Breast epithelium (tissue), 4 donors: Measurements from ENCODE around the gene CYP46A1. TPM values are rescaled to one million over a fixed set of nuclear protein-coding genes. Genes with fewer than 3 reads are reported as not detected.

Experiments
- DNase-seq, 2 donors: peaks; one replicate each; pipeline ENCODE4 v3.0.0-alpha.2; 2019; ENCODE audit warnings: low spot score in 2 of 2
- H3K27ac ChIP-seq, 2 donors: fragments of 200-600 bp; sonication (generic) in 1 of 2; one replicate each; pipeline ENCODE4 v1.5.1; 2016 to 2019; ENCODE audit warnings: mild to moderate bottlenecking in 1 of 2
- H3K27me3 ChIP-seq, 2 donors: fragments of 200-600 bp; sonication (generic) in 1 of 2; one replicate each; pipeline versions ENCODE4 v1.5.1 to v1.6.0; 2017 to 2019; ENCODE audit warnings: control low read depth in 1 of 2, mild to moderate bottlenecking in 1 of 2
- H3K36me3 ChIP-seq: fragments of 200-600 bp; one replicate; pipeline ENCODE4 v1.5.1; 2019
- H3K4me1 ChIP-seq, 2 donors: fragments of 200-600 bp; sonication (generic); one replicate each; pipeline ENCODE4 v1.5.1; 2016 to 2019; ENCODE audit warnings: control low read depth in 1 of 2
- H3K4me3 ChIP-seq, 3 donors: fragments of 200-600 bp; sonication (generic); 1 replicate in 2 of 3; 2 replicates in 1 of 3; pipeline ENCODE4 v1.5.1; 2016 to 2019; ENCODE audit warnings: mild to moderate bottlenecking in 3 of 3, moderate library complexity in 2 of 3
- H3K9me3 ChIP-seq, 2 donors: fragments of 200-600 bp; sonication (generic) in 1 of 2; one replicate each; pipeline ENCODE4 v1.5.1; 2016 to 2019; ENCODE audit warnings: control low read depth in 1 of 2
- POLR2A ChIP-seq: fragments of 450-650 bp; IDR thresholded peaks from one replicate; pipeline ENCODE4 v1.6.1; 2016; ENCODE audit warnings: antibody characterized with exemption, mild to moderate bottlenecking, moderate library complexity
- POLR2AphosphoS5 ChIP-seq, 3 donors: sonication (generic); formaldehyde crosslinking; IDR thresholded peaks; one replicate each; pipeline ENCODE4 v1.6.1; 2017; ENCODE audit warnings: antibody characterized with exemption in 3 of 3
- intact Hi-C: fragments of 100-400 bp; cut with DNase I; formaldehyde crosslinking; loops from one replicate; pipeline ENCODE4 v1.15.1; 2023; ENCODE audit warnings: low total_unique reads
- total RNA-seq, 3 donors: library from RNA; depleted of rRNA; stranded (reverse); fragments of >200 nt; gene quantifications; one replicate each; pipeline ENCODE4 v1.1.0, GENCODE V29; 2016
- TF ChIP-seq, protein P1 (sequence below), 3 donors: fragments of 450-650 bp; IDR thresholded peaks; one replicate each; pipeline ENCODE4 v1.5.1; 2016 to 2017; ENCODE audit warnings: antibody characterized with exemption in 3 of 3, mild to moderate bottlenecking in 3 of 3, moderate library complexity in 3 of 3

CYP46A1 gene
- total RNA-seq, 3 donors from 2014 or later, result 1.6 to 5.2 (median 2.6) TPM

DNA sequence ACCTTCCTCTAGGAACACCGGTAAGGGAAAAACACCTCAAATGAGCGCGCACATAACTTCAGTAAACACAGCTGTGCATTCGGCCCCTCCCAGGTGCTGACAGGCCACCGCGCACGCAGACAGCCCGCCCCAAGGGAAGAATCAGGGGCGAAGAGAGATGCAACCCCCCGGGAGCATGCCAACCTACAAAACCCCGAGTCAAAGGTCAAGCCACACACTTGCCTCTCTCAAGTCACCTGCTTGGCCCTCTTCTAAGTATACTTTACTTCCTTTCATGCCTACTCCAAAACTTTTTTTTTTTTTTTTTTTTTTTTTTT, 2.3 kb upstream of the CYP46A1 start:
- H3K4me1 ChIP-seq, result peaks cover 0 to 5% of the 10 kb centered on the region in 2 donors

DNA sequence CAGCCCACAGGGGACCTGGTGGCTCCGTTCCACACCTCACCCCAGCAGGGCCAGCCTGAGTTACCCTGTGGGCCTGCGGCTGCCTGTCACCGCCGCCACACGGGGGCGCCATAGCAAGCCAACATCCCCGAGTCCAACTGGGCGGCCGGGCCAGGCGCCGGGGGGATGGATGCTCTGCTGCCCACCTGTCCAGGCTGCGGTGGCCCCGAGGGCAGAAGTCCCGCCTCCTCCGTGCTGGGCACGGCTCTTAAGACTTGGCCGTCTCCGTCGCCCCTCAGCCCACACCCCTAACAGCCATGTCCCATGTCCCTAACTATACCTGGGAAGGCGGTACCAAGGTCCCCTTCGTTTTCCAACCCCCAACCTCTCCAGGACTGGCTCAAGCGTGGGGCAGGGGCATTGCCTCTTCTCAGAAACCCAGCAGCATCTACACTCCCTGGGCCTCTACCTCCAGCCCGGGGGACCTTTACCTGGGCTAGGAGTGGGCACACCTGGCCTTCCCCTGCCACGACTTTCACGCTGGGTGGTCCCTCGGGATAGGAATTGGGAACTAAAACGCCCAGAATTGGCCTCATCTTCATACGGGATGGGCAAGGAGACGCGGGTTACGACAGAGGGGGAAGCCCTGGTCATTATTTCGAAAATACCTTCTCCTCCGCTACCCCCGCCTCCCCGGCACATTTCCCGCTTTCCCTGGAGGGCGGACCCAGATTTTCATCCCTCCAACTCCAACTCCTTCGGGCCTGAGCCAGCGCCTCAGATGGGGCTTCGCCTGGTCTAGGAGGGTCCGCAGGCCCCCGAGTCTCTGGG, 1.1 kb upstream of the CYP46A1 start:
- H3K27me3 ChIP-seq, result no peaks in the 10 kb centered on the region
- peaks cover 0 to 5% of the 10 kb centered on the region in 2 donors for H3K4me1 ChIP-seq
- H3K4me3 ChIP-seq, result peak overlapping the region; percentile 69 to 83 (median 80)
- peaks cover 0 to 2% of the 10 kb centered on the region in 2 donors for H3K9me3 ChIP-seq
- H3K27ac ChIP-seq, result peak overlapping the region; percentile 78 to 90
- peak; percentile 69 to 74 for DNase-seq
- peak in 1 of 3 donors; percentile 26 for TF ChIP-seq POLR2AphosphoS5 (IDR thresholded peaks at IDR 0.05)
- TF ChIP-seq POLR2A, result no peak
- TF ChIP-seq, protein P1, sequence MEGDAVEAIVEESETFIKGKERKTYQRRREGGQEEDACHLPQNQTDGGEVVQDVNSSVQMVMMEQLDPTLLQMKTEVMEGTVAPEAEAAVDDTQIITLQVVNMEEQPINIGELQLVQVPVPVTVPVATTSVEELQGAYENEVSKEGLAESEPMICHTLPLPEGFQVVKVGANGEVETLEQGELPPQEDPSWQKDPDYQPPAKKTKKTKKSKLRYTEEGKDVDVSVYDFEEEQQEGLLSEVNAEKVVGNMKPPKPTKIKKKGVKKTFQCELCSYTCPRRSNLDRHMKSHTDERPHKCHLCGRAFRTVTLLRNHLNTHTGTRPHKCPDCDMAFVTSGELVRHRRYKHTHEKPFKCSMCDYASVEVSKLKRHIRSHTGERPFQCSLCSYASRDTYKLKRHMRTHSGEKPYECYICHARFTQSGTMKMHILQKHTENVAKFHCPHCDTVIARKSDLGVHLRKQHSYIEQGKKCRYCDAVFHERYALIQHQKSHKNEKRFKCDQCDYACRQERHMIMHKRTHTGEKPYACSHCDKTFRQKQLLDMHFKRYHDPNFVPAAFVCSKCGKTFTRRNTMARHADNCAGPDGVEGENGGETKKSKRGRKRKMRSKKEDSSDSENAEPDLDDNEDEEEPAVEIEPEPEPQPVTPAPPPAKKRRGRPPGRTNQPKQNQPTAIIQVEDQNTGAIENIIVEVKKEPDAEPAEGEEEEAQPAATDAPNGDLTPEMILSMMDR (IDR thresholded peaks at IDR 0.05), result peak; percentile 78 to 86 (median 78)
- intact Hi-C loops, result no loop called here
- H3K36me3 ChIP-seq, result no peaks in the 10 kb centered on the region

More for the DNA sequence above, 2.3 kb upstream of the CYP46A1 start:
- intact Hi-C loops, result no loop called here
- H3K4me3 ChIP-seq, result no peak overlapping the region
- TF ChIP-seq, protein P1 (IDR thresholded peaks at IDR 0.05), result no peak
- no peak for TF ChIP-seq POLR2AphosphoS5 (IDR thresholded peaks at IDR 0.05)
- no peak for TF ChIP-seq POLR2A
- H3K9me3 ChIP-seq, result peaks cover 0 to 7% of the 10 kb centered on the region in 2 donors
- no peak for DNase-seq
- H3K27ac ChIP-seq, result no peak overlapping the region
- H3K27me3 ChIP-seq, result no peaks in the 10 kb centered on the region
- H3K36me3 ChIP-seq, result no peaks in the 10 kb centered on the region

DNA sequence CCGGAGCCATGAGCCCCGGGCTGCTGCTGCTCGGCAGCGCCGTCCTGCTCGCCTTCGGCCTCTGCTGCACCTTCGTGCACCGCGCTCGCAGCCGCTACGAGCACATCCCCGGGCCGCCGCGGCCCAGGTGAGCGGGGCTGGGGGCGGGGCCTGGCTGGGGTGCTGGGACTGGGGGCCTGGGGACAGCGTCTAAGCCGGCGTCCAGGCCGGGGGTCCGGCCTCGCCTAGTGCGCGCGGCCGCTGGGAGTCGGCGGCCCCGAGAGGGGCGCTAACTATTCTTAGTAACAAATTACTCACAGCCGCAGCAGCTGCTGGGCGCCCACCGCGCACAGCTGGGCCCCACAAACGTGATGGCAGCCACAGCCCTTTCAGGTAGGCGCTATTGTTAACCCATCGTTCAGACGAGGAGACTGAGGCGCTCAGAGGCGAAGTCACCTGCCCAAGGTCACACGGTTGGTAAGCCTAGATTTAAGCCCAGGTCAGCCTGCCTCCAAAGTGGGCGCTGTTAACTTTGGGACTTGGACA, 374 bp downstream of the CYP46A1 start:
- Histone ChIP-seq H3K36me3 (no peaks in the 10 kb centered on the region), H3K27me3 (no peaks in the 10 kb centered on the region), H3K4me3 (peak overlapping the region; percentile 69 to 83 (median 80)), H3K9me3 (no peaks in the 10 kb centered on the region), H3K4me1 (peaks cover 0 to 5% of the 10 kb centered on the region in 2 donors), H3K27ac (peak overlapping the region; percentile 29 to 30)
- TF ChIP-seq POLR2A (no peak), POLR2AphosphoS5 (IDR thresholded peaks at IDR 0.05) (no peak)
- TF ChIP-seq, protein P1 (IDR thresholded peaks at IDR 0.05), result no peak
- DNase-seq, result peak in 1 of 2 donors; percentile 42
- intact Hi-C loops, result no loop called here

DNA sequence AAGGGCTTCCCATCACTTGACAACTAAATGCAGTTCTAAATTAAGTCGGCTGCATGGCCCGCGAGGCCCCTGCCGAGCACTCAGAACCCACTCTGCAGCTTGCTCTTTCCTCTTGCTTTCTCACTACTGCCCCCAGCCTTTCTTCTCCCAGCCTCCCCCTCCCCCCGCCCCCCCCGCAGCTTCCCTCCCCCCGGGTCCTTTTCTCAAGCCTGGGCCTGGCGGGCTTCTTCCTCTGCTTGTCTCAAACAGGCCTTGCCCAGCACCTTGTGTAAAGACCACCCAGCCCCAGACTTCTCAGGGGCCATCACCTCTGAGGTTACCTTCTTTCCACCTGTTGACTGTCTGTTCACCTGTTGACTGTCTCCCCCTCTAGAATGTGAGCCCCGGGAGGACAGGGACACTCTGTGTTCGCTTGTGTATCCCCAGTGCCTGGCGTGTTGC, 1.1 kb downstream of the CYP46A1 start:
- intact Hi-C loops, result no loop called here
- H3K36me3 ChIP-seq, result no peaks in the 10 kb centered on the region
- no peak for DNase-seq
- H3K4me1 ChIP-seq, result peaks cover 0 to 5% of the 10 kb centered on the region in 2 donors
- no peak for TF ChIP-seq POLR2AphosphoS5 (IDR thresholded peaks at IDR 0.05)
- no peak for TF ChIP-seq POLR2A
- TF ChIP-seq, protein P1 (IDR thresholded peaks at IDR 0.05), result no peak
- H3K27ac ChIP-seq, result no peak overlapping the region
- no peaks in the 10 kb centered on the region for H3K27me3 ChIP-seq
- no peaks in the 10 kb centered on the region for H3K9me3 ChIP-seq
- no peak overlapping the region for H3K4me3 ChIP-seq

DNA sequence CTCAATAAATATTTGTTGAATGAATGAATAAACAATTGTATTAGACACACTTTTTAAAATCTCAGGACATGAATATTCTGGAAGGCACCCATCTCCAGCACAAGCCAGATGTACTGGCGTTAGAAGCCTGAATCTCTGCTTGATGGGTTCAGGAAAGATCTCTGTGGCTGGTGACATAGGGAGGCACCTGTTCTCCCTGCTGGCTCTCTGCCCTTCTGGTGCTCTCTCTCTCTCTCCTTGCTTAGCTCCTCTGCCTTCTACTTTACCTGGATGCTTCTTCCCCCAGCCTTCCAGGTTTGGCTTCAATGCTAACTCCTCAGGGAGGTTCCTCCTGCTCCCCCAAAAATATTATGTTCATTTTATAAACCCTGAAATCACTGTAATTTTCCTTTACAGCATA, 1.5 kb downstream of the CYP46A1 start:
- no peaks in the 10 kb centered on the region for H3K9me3 ChIP-seq
- no peaks in the 10 kb centered on the region for H3K36me3 ChIP-seq
- H3K27me3 ChIP-seq, result no peaks in the 10 kb centered on the region
- peaks cover 0 to 5% of the 10 kb centered on the region in 2 donors for H3K4me1 ChIP-seq
- TF ChIP-seq, protein P1 (IDR thresholded peaks at IDR 0.05), result no peak
- TF ChIP-seq POLR2AphosphoS5 (IDR thresholded peaks at IDR 0.05), result no peak
- no peak for TF ChIP-seq POLR2A
- no peak overlapping the region for H3K4me3 ChIP-seq
- intact Hi-C loops, result no loop called here
- no peak overlapping the region for H3K27ac ChIP-seq
- no peak for DNase-seq
